ENCODE data around the gene DKK3.
A peak's percentile ranks its signal among the peaks of the same experiment; 100 is the strongest.

Gene DKK3

DNA sequence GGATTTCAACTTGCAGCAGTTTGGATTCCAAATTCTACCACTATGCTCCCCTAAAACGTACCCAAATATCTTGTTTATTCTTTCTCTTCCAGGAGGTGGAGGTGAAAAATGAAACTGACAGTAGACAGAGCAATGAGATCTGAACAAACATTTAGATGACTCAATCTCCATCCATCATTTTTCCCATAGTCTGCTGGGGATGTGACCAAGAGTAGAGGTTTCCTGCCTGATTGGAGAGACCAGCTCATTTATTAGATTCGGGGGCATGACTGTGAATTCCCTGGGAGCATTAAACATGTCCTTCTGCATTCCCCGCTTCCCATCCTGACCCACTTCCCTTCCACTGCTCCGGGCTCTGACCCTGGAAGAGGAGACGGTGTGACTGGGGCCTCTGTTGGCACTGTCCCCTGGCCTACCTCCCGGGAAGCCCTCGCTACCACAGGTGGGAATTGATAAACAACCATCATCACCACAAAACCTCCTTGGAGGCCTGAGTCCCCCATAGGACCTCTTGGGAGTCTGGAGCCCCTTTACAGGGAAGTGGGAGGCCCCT lies 20.3 kb downstream of the DKK3 start:
- no peak overlapping the region for H3K27ac ChIP-seq (ENCODE audit: low read length)
- no peak overlapping the region for H3K4me3 ChIP-seq (ENCODE audit: low read depth in 1 of 2, low read length in 2 of 2)
- H3K36me3 ChIP-seq (ENCODE audit: insufficient read depth, low read length): no peaks in the 10 kb centered on the region
- H3K4me2 ChIP-seq (ENCODE audit: insufficient read depth, low read length): no peak overlapping the region
- H4K20me1 ChIP-seq (ENCODE audit: insufficient read depth, low read length): no peaks in the 10 kb centered on the region
- no peak for DNase-seq
- TF ChIP-seq, protein P1, sequence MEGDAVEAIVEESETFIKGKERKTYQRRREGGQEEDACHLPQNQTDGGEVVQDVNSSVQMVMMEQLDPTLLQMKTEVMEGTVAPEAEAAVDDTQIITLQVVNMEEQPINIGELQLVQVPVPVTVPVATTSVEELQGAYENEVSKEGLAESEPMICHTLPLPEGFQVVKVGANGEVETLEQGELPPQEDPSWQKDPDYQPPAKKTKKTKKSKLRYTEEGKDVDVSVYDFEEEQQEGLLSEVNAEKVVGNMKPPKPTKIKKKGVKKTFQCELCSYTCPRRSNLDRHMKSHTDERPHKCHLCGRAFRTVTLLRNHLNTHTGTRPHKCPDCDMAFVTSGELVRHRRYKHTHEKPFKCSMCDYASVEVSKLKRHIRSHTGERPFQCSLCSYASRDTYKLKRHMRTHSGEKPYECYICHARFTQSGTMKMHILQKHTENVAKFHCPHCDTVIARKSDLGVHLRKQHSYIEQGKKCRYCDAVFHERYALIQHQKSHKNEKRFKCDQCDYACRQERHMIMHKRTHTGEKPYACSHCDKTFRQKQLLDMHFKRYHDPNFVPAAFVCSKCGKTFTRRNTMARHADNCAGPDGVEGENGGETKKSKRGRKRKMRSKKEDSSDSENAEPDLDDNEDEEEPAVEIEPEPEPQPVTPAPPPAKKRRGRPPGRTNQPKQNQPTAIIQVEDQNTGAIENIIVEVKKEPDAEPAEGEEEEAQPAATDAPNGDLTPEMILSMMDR (IDR thresholded peaks at IDR 0.05; ENCODE audit: borderline replicate concordance, extremely low read depth, low read length, poor library complexity, severe bottlenecking): no peak
- no peak for TF ChIP-seq EZH2 (IDR thresholded peaks at IDR 0.05; ENCODE audit: borderline replicate concordance, low read depth, low read length, severe bottlenecking)
- no peaks in the 10 kb centered on the region for H3K9me3 ChIP-seq (ENCODE audit: insufficient read depth, low read length, severe bottlenecking)
- no peak overlapping the region for H3K9ac ChIP-seq (ENCODE audit: low read depth, low read length)
- no peaks in the 10 kb centered on the region for H3K4me1 ChIP-seq (ENCODE audit: insufficient read depth, low read length)
- H2AFZ ChIP-seq (ENCODE audit: low read depth, low read length): no peak overlapping the region
- no peaks in the 10 kb centered on the region for H3K79me2 ChIP-seq (ENCODE audit: insufficient read depth, low read length)
- ATAC-seq (ENCODE audit: insufficient read depth, low read depth): no peak
- peaks cover 7% of the 10 kb centered on the region for H3K27me3 ChIP-seq (ENCODE audit: insufficient read depth, low read length, poor library complexity)

DNA sequence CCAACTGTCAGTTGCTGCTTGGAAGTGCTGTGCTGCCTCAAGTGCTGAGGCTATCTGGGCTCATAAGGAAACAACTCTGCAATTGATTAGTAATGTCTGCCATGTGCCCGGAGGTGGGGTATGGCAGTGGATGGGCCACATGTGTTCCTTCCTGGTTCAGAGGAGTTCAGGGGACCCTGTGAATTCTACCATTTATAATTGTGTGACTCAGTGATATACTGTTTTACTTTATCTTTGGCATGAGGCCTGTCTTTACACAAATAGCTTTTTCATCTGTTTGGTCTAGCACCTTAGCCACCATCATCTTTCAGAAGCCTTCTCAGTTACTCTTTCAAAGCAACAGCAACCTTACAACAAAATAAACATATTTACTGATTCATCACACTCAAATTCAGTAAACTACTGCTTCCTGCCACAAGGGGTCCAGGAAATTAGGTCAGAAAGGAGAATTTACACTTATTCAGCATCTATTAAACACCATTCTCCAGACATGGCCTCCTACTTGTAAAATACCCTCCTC lies 20.9 kb downstream of the DKK3 start:
- Histone ChIP-seq H3K9me3 (ENCODE audit: insufficient read depth, low read length, severe bottlenecking) (no peaks in the 10 kb centered on the region), H3K9ac (ENCODE audit: low read depth, low read length) (no peak overlapping the region), H3K79me2 (ENCODE audit: insufficient read depth, low read length) (no peaks in the 10 kb centered on the region), H3K27ac (ENCODE audit: low read length) (no peak overlapping the region), H4K20me1 (ENCODE audit: insufficient read depth, low read length) (no peaks in the 10 kb centered on the region), H3K4me3 (ENCODE audit: low read depth in 1 of 2, low read length in 2 of 2) (no peak overlapping the region), H3K4me1 (ENCODE audit: insufficient read depth, low read length) (no peaks in the 10 kb centered on the region), H3K36me3 (ENCODE audit: insufficient read depth, low read length) (no peaks in the 10 kb centered on the region), H3K27me3 (ENCODE audit: insufficient read depth, low read length, poor library complexity) (peaks cover 12% of the 10 kb centered on the region), H3K4me2 (ENCODE audit: insufficient read depth, low read length) (no peak overlapping the region), H2AFZ (ENCODE audit: low read depth, low read length) (no peak overlapping the region)
- ATAC-seq (ENCODE audit: insufficient read depth, low read depth) (no peak), DNase-seq (no peak)
- TF ChIP-seq, protein P1 (IDR thresholded peaks at IDR 0.05; ENCODE audit: borderline replicate concordance, extremely low read depth, low read length, poor library complexity, severe bottlenecking): peak; percentile 51
- no peak for TF ChIP-seq EZH2 (IDR thresholded peaks at IDR 0.05; ENCODE audit: borderline replicate concordance, low read depth, low read length, severe bottlenecking)

DNA sequence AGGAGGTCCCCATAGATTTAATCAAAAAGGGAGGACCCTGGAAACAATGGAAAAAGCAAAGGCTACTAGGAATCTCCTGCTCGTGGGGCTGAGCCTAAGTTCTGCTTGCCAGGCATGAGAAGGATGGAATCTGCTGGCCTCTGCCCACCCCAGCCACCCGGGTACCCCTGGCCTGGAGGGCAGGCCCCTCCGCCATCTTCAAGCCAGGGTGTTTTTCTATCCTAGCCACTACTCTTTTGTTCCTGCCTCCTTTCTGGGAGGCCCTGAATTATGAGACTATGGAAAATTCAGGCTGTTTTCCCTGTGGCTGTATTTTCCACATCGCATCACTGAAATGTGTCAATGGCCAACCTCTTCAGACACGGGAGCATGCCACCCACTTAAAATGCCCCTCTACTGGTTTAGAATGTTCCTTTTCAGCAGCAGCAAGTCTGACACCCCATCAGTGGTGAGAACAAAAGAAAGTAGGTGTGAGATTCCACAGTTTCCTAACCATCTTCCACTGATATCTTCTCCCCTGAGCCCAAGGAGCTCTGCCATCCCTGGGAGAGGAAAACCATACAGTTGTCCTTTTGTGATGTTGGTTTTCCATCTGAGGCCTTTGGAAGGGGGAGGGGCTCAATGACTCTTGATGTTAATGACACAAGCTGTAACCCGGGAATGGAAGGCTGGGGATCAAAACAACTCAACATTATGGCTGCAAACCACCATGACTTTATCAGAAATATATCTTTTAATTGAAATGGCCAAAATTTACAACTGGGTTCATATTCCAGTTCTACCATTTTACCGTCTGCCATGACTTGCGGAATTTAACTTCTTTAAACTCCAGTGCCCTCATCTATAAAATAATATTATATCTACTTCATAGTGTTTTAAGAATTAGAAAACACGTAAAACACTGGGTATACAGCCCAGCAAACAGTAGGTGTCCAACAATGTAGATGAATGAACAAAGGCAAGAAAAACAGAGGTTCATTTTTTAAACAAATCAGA lies 22.2 kb downstream of the DKK3 start:
- Histone ChIP-seq H3K27me3 (ENCODE audit: insufficient read depth, low read length, poor library complexity) (peaks cover 13% of the 10 kb centered on the region), H3K4me1 (ENCODE audit: insufficient read depth, low read length) (no peaks in the 10 kb centered on the region), H3K27ac (ENCODE audit: low read length) (no peak overlapping the region), H3K79me2 (ENCODE audit: insufficient read depth, low read length) (no peaks in the 10 kb centered on the region), H3K9ac (ENCODE audit: low read depth, low read length) (no peak overlapping the region), H3K9me3 (ENCODE audit: insufficient read depth, low read length, severe bottlenecking) (no peaks in the 10 kb centered on the region), H3K36me3 (ENCODE audit: insufficient read depth, low read length) (no peaks in the 10 kb centered on the region), H3K4me3 (ENCODE audit: low read depth in 1 of 2, low read length in 2 of 2) (no peak overlapping the region), H2AFZ (ENCODE audit: low read depth, low read length) (no peak overlapping the region), H4K20me1 (ENCODE audit: insufficient read depth, low read length) (no peaks in the 10 kb centered on the region), H3K4me2 (ENCODE audit: insufficient read depth, low read length) (no peak overlapping the region)
- TF ChIP-seq, protein P1 (IDR thresholded peaks at IDR 0.05; ENCODE audit: borderline replicate concordance, extremely low read depth, low read length, poor library complexity, severe bottlenecking): no peak
- TF ChIP-seq EZH2 (IDR thresholded peaks at IDR 0.05; ENCODE audit: borderline replicate concordance, low read depth, low read length, severe bottlenecking): no peak
- DNase-seq: no peak
- ATAC-seq (ENCODE audit: insufficient read depth, low read depth): no peak
